H1 (cell line): ENCODE measurements around the gene CHST2. TPM values are rescaled to one million over a fixed set of nuclear protein-coding genes. Genes with fewer than 3 reads are reported as not detected.

ENCODE experiments used
- CTCF ChIA-PET: fragments of 300-600 bp; sonication (Branson Sonifier 250); formaldehyde crosslinking; loops from one replicate; lab custom pipeline; 2021; ENCODE audit not compliant: partially characterized antibody; lab: Charles Lee
- POLR2A ChIA-PET: fragments of 300-600 bp; sonication (Branson Sonifier 250); formaldehyde crosslinking; loops from one replicate; lab custom pipeline; 2021; ENCODE audit warnings: inconsistent platforms; ENCODE audit not compliant: partially characterized antibody; lab: Charles Lee
- DNase-seq, 2 experiments: peaks; one replicate each; pipeline versions ENCODE4 v3.0.0 to v3.0.0-alpha.2; 2010 to 2022; ENCODE audit warnings: low spot score in 2 of 2, low read depth in 1 of 2, mixed read lengths in 1 of 2
- FAIRE-seq: peaks from 2 replicates; lab custom pipeline; 2011; peaks lifted over from hg19 to GRCh38; lab: Jason Lieb, UNC
- H2AFZ ChIP-seq: 2 replicates; pipeline ENCODE4 v1.8.1; 2012; ENCODE audit warnings: low read length, inconsistent platforms
- H2AK5ac ChIP-seq: 2 replicates; pipeline ENCODE4 v1.6.1; 2013; ENCODE audit warnings: low read depth, low read length
- H2BK120ac ChIP-seq: replicated peaks from 2 replicates; pipeline ENCODE3; 2013; ENCODE audit warnings: low read depth, low read length, inconsistent platforms
- H2BK12ac ChIP-seq: 2 replicates; pipeline ENCODE4 v1.6.1; 2013; ENCODE audit warnings: low read depth, low read length
- H2BK15ac ChIP-seq: 2 replicates; pipeline ENCODE4 v1.6.1; 2013; ENCODE audit warnings: low read length
- H2BK20ac ChIP-seq: 2 replicates; pipeline ENCODE4 v1.6.1; 2013; ENCODE audit warnings: low read length
- H2BK5ac ChIP-seq: 2 replicates; pipeline ENCODE4 v1.6.1; 2013; ENCODE audit warnings: low read depth, low read length
- H3K14ac ChIP-seq: 2 replicates; pipeline ENCODE4 v1.6.1; 2013; ENCODE audit warnings: inconsistent platforms; ENCODE audit not compliant: insufficient read length
- H3K18ac ChIP-seq: 2 replicates; pipeline ENCODE4 v1.6.1; 2013; ENCODE audit warnings: low read length; ENCODE audit errors: extremely low read depth
- H3K23ac ChIP-seq: 2 replicates; pipeline ENCODE4 v1.6.1; 2013; ENCODE audit warnings: inconsistent platforms; ENCODE audit not compliant: insufficient read length
- H3K23me2 ChIP-seq: 2 replicates; pipeline ENCODE4 v1.6.1; 2013; ENCODE audit warnings: low read depth, low read length
- H3K27ac ChIP-seq: 2 replicates; pipeline ENCODE4 v1.6.1; 2011; ENCODE audit warnings: low read depth, low read length, inconsistent platforms
- H3K27me3 ChIP-seq, 4 experiments: replicated peaks in 1 of 4; 1 replicate in 1 of 4; 2 replicates in 3 of 4; pipeline versions ENCODE4 v1.6.1 to v1.8.1; 2011 to 2013; ENCODE audit warnings: low read length in 3 of 4, mild to moderate bottlenecking in 3 of 4, inconsistent platforms in 2 of 4, mixed read lengths in 2 of 4, moderate library complexity in 1 of 4; ENCODE audit not compliant: control insufficient read depth in 3 of 4, insufficient read depth in 3 of 4; ENCODE audit errors: extremely low read depth in 1 of 4
- H3K36me3 ChIP-seq, 4 experiments: 2 replicates each; pipeline versions ENCODE4 v1.6.1 to v1.8.1; 2011 to 2013; ENCODE audit warnings: mild to moderate bottlenecking in 4 of 4, low read length in 3 of 4, moderate library complexity in 2 of 4, control low read depth in 1 of 4, inconsistent platforms in 1 of 4; ENCODE audit not compliant: insufficient read depth in 4 of 4, control insufficient read depth in 2 of 4
- H3K4ac ChIP-seq: replicated peaks from 2 replicates; pipeline ENCODE3; 2013; ENCODE audit warnings: low read length, low read depth, mixed read lengths, inconsistent platforms; ENCODE audit not compliant: insufficient read length
- H3K4me1 ChIP-seq, 4 experiments: replicated peaks in 1 of 4; 1 replicate in 1 of 4; 2 replicates in 3 of 4; pipeline versions ENCODE4 v1.6.1 to v1.8.1; 2011 to 2013; ENCODE audit warnings: low read length in 3 of 4, inconsistent platforms in 2 of 4, mixed read lengths in 1 of 4; ENCODE audit not compliant: insufficient read depth in 4 of 4, control insufficient read depth in 3 of 4
- H3K4me2 ChIP-seq, 2 experiments: 2 replicates each; pipeline versions ENCODE4 v1.6.1 to v1.8.1; 2011 to 2013; ENCODE audit warnings: low read depth in 2 of 2, low read length in 2 of 2, control low read depth in 1 of 2, inconsistent platforms in 1 of 2, mild to moderate bottlenecking in 1 of 2; ENCODE audit not compliant: insufficient read depth in 1 of 2
- H3K4me3 ChIP-seq, 4 experiments: fragments of 200-600, 300-600 bp in 1 of 4; sonication (generic), shearing (Covaris generic), sonication (Bioruptor Twin) in 1 of 4; 2 replicates each; pipeline versions ENCODE4 v1.5.1 to v1.8.1; 2011 to 2016; ENCODE audit warnings: low read length in 4 of 4, low read depth in 3 of 4, control low read depth in 2 of 4, inconsistent platforms in 2 of 4, mild to moderate bottlenecking in 2 of 4, mixed read lengths in 1 of 4, moderate library complexity in 1 of 4; ENCODE audit not compliant: insufficient read depth in 2 of 4; ENCODE audit errors: extremely low read depth in 1 of 4
- H3K56ac ChIP-seq: replicated peaks from 2 replicates; pipeline ENCODE3; 2013; ENCODE audit warnings: low read depth, mild to moderate bottlenecking, mixed read lengths, low read length, inconsistent platforms; ENCODE audit not compliant: insufficient read length
- H3K79me1 ChIP-seq: 2 replicates; pipeline ENCODE4 v1.6.1; 2013; ENCODE audit warnings: low read depth, low read length, control low read depth
- H3K79me2 ChIP-seq, 2 experiments: 2 replicates each; pipeline versions ENCODE4 v1.6.1 to v1.8.1; 2012 to 2013; ENCODE audit warnings: low read length in 2 of 2, mild to moderate bottlenecking in 2 of 2, inconsistent platforms in 1 of 2; ENCODE audit not compliant: insufficient read depth in 2 of 2, control insufficient read depth in 1 of 2
- H3K9ac ChIP-seq, 4 experiments: replicated peaks in 1 of 4; 1 replicate in 1 of 4; 2 replicates in 3 of 4; pipeline versions ENCODE4 v1.6.1 to v1.8.1; 2011 to 2013; ENCODE audit warnings: low read depth in 3 of 4, low read length in 3 of 4, control low read depth in 2 of 4, mild to moderate bottlenecking in 2 of 4, moderate library complexity in 2 of 4, inconsistent platforms in 1 of 4; ENCODE audit errors: extremely low read depth in 1 of 4
- H3K9me3 ChIP-seq, 2 experiments: 2 replicates each; pipeline versions ENCODE4 v1.6.1 to v1.8.1; 2012 to 2013; ENCODE audit warnings: mild to moderate bottlenecking in 2 of 2, moderate library complexity in 2 of 2, control low read depth in 1 of 2, inconsistent platforms in 1 of 2, low read depth in 1 of 2, low read length in 1 of 2, mixed read lengths in 1 of 2; ENCODE audit not compliant: insufficient read depth in 2 of 2
- H4K20me1 ChIP-seq, 2 experiments: replicated peaks in 1 of 2; 2 replicates each; pipeline versions ENCODE3 to v1.8.1; 2011 to 2013; ENCODE audit warnings: inconsistent platforms in 2 of 2, low read length in 2 of 2, mild to moderate bottlenecking in 1 of 2; ENCODE audit not compliant: insufficient read depth in 2 of 2, control insufficient read depth in 1 of 2
- H4K5ac ChIP-seq: 2 replicates; pipeline ENCODE4 v1.6.1; 2013; ENCODE audit warnings: low read length, low read depth, mixed read lengths, inconsistent platforms; ENCODE audit not compliant: insufficient read length
- H4K8ac ChIP-seq: 2 replicates; pipeline ENCODE4 v1.8.0; 2013; ENCODE audit warnings: mild to moderate bottlenecking, moderate library complexity, low read length, inconsistent platforms; ENCODE audit not compliant: insufficient read depth; ENCODE audit errors: extremely low read depth
- H4K91ac ChIP-seq: replicated peaks from 2 replicates; pipeline ENCODE3; 2013; ENCODE audit warnings: low read length, mixed read lengths, inconsistent platforms; ENCODE audit not compliant: insufficient read length
- ATF3 ChIP-seq: IDR thresholded peaks from 2 replicates; pipeline ENCODE4 v1.6.1; 2011; ENCODE audit warnings: low read depth, mild to moderate bottlenecking, low read length; ENCODE audit not compliant: insufficient read depth
- BACH1 ChIP-seq: IDR thresholded peaks from 2 replicates; pipeline ENCODE4 v1.6.1; 2012; ENCODE audit warnings: low read length, improper control_type of control experiment
- BCL11A ChIP-seq, 2 experiments: IDR thresholded peaks; one replicate each; pipeline ENCODE4 v1.6.1; 2011; ENCODE audit warnings: low read depth in 2 of 2, low read length in 2 of 2, mild to moderate bottlenecking in 2 of 2
- FOSL1 ChIP-seq: IDR thresholded peaks from 2 replicates; pipeline ENCODE4 v1.6.1; 2011; ENCODE audit warnings: mild to moderate bottlenecking, low read depth, low read length, moderate library complexity; ENCODE audit not compliant: insufficient read depth
- KDM4A ChIP-seq: IDR thresholded peaks from one replicate; pipeline ENCODE4 v1.7.1; 2012; ENCODE audit warnings: low read depth, mild to moderate bottlenecking, moderate library complexity, low read length, inconsistent platforms; ENCODE audit not compliant: severe bottlenecking
- MAX ChIP-seq: IDR thresholded peaks from 2 replicates; pipeline ENCODE4 v1.6.1; 2012; ENCODE audit warnings: inconsistent platforms
- RNF2 ChIP-seq: fragments of 200-900, 300-1000 bp; sonication (generic); IDR thresholded peaks from 2 replicates; pipeline ENCODE4 v1.7.1; 2016; ENCODE audit warnings: borderline replicate concordance, low read depth, mild to moderate bottlenecking, antibody characterized with exemption, low read length; ENCODE audit not compliant: poor library complexity, severe bottlenecking; ENCODE audit errors: missing control alignments
- SIX5 ChIP-seq: IDR thresholded peaks from 2 replicates; pipeline ENCODE4 v1.6.1; 2011; ENCODE audit warnings: mild to moderate bottlenecking, low read depth, low read length
- SP1 ChIP-seq: IDR thresholded peaks from 2 replicates; pipeline ENCODE4 v1.6.1; 2011; ENCODE audit warnings: low read depth, low read length
- ZNF274 ChIP-seq: IDR thresholded peaks from 2 replicates; pipeline ENCODE4 v1.7.0; 2012; ENCODE audit warnings: low read length, borderline replicate concordance; ENCODE audit errors: extremely low read depth
- WGBS, 2 experiments: shearing (Covaris generic) in 1 of 2; methylation state at CpG; one replicate each; pipeline versions ENCODE4 v1.1.6 to v1.1.7; 2013 to 2015; ENCODE audit warnings: low lambda C conversion rate in 2 of 2, mixed read lengths in 2 of 2, inconsistent platforms in 1 of 2, low coverage in 1 of 2, missing lambda C conversion rate in 1 of 2; ENCODE audit not compliant: insufficient replicate concordance in 2 of 2, insufficient coverage in 1 of 2, insufficient read length in 1 of 2; ENCODE audit errors: extremely low coverage in 1 of 2, missing lambda C conversion rate in 1 of 2; 5-methylcytosine and 5-hydroxymethylcytosine counted together
- polyA plus RNA-seq, 7 experiments: library from polyadenylated mRNA; depleted of rRNA in 3 of 7; stranded (reverse) in 5 of 7; unstranded in 2 of 7; fragments of >200 nt in 5 of 7; fragments of 200-250 nt in 2 of 7; gene quantifications; 1 replicate in 5 of 7; 2 replicates in 1 of 7; 4 replicates in 1 of 7; pipeline versions ENCODE4 v1.2.1 to v1.2.3, GENCODE V29; 2011 to 2013; ENCODE audit warnings: missing spikeins in 2 of 7, mixed read lengths in 2 of 7
- total RNA-seq: library from RNA; stranded (reverse); fragmentation: NEBNext Ultra II Directional; extraction: Animal tissue kit (Norgen Biotek cat#: 25700); gene quantifications from 2 replicates; pipeline ENCODE4 v1.2.1, GENCODE V29; 2021

The CHST2 gene
- total and polyA plus RNA-seq, 2 of the 8 experiments (the other 6 are each of a cell fraction or from before 2014, with no cell fraction given), result 3.2 to 15.1 TPM

GRCh38 chr3:143121241-143122088, 1.9 kb downstream of the CHST2 start:
- H3K18ac ChIP-seq, result no peak overlapping the region
- H2AK5ac ChIP-seq, result no peak overlapping the region
- H4K20me1 ChIP-seq, result no peaks in the 10 kb centered on the region
- no peak overlapping the region for H3K56ac ChIP-seq
- H2BK12ac ChIP-seq, result no peak overlapping the region; the same call in 1 of the 2 replicates
- no peak overlapping the region for H3K23ac ChIP-seq
- H3K4me1 ChIP-seq, result peaks cover 0 to 8% (median 0%) of the 10 kb centered on the region in 4 experiments; a peak in 3 of 7 replicates
- no peak overlapping the region for H3K14ac ChIP-seq
- H3K9ac ChIP-seq, result no peak overlapping the region
- peaks cover 20% of the 10 kb centered on the region; the same call in 1 of the 2 replicates for H3K23me2 ChIP-seq
- H3K36me3 ChIP-seq, result peaks cover 0 to 4% (median 0%) of the 10 kb centered on the region in 4 experiments; a peak in 1 of 8 replicates
- peak overlapping the region; percentile 34; the same call in 1 of the 2 replicates for H2AFZ ChIP-seq
- H3K79me2 ChIP-seq, result no peaks in the 10 kb centered on the region
- no peak overlapping the region for H2BK5ac ChIP-seq
- peak overlapping the region; percentile 70 to 97 (median 72) for H3K4me3 ChIP-seq
- peak overlapping the region; percentile 89 to 90 for H3K4me2 ChIP-seq
- CTCF ChIA-PET, result interaction anchor here (0.6 to 1.7 kb wide), 19 partner anchors 10 to 774 kb away, joined by 3 to 7 read pairs (median 4); no protein-coding TSS in a partner anchor
- POLR2A ChIA-PET, result interaction anchor here (0.6 to 1.7 kb wide), 2 partner anchors 121 to 850 kb away, joined by 3 to 6 read pairs; partner anchors contain the start of gene DIPK2A
- H3K27me3 ChIP-seq, result peaks cover 0 to 18% (median 3%) of the 10 kb centered on the region in 4 experiments; a peak in 5 of 7 replicates
- FAIRE-seq (no peak), DNase-seq (peak in 1 of 2 experiments; percentile 82)
- H2BK20ac ChIP-seq, result no peak overlapping the region
- no peaks in the 10 kb centered on the region for H3K79me1 ChIP-seq
- H2BK120ac ChIP-seq, result no peak overlapping the region
- H3K9me3 ChIP-seq, result no peaks in the 10 kb centered on the region
- peak overlapping the region; percentile 4; the same call in 1 of the 2 replicates for H2BK15ac ChIP-seq
- H3K4ac ChIP-seq, result no peak overlapping the region
- no peak overlapping the region for H4K5ac ChIP-seq
- no peak overlapping the region for H3K27ac ChIP-seq
- peak overlapping the region; percentile 91 for H4K8ac ChIP-seq
- no peak overlapping the region for H4K91ac ChIP-seq
- WGBS, 2 experiments, result 64% methylated on average over 76 of the region's 79 CpGs; no CpG with 5 or more reads in 1 of the 2 experiments
- TF ChIP-seq ATF3 (no peak), MAX (peak; percentile 95), FOSL1 (no peak), ZNF274 (no peak), SIX5 (no peak), KDM4A (peak; percentile 57), RNF2 (no peak), SP1 (no peak), BCL11A (IDR thresholded peaks at IDR 0.05; ENCODE audit: low read depth in 2 of 2, low read length in 2 of 2) (no peak), BACH1 (no peak)
